ENCODE measurements around the gene TSPO2. TPM values are rescaled to one million over a fixed set of nuclear protein-coding genes. Genes with fewer than 3 reads are reported as not detected.

TSPO2 gene
- total and polyA plus RNA-seq, 2 of the 13 experiments (the other 11 are each of a cell fraction or from before 2014, with no cell fraction given): 0.55 TPM; not detected in 1

- TF ChIP-seq ZNF512 (CRISPR knock-in tag; IDR thresholded peaks at IDR 0.05): peak; percentile 45; the same call in 1 of the 2 replicates
- no peak for TF ChIP-seq ZNF30 (CRISPR knock-in tag; IDR thresholded peaks at IDR 0.05)
- TF ChIP-seq REST (IDR thresholded peaks at IDR 0.05; ENCODE audit: borderline replicate concordance in 1 of 2, low read depth in 1 of 2, low read length in 2 of 2): no peak
- no peak for TF ChIP-seq ZNF616 (CRISPR knock-in tag; IDR thresholded peaks at IDR 0.05; ENCODE audit: low read depth)
- no peak for TF ChIP-seq ZFYVE20 (CRISPR knock-in tag; IDR thresholded peaks at IDR 0.05; ENCODE audit: borderline replicate concordance, low read depth)
- TF ChIP-seq ZMYM2 (CRISPR knock-in tag; IDR thresholded peaks at IDR 0.05): no peak
- no peak for TF ChIP-seq HNF1A (IDR thresholded peaks at IDR 0.05; ENCODE audit: low read depth)
- no peak for TF ChIP-seq HNF1A (CRISPR knock-in tag; IDR thresholded peaks at IDR 0.05; ENCODE audit: borderline replicate concordance)
- peak; percentile 52; the same call in 1 of the 2 replicates for TF ChIP-seq ESRRA (CRISPR knock-in tag; IDR thresholded peaks at IDR 0.05; ENCODE audit: low read depth)
- no peak for TF ChIP-seq ZNF253 (CRISPR knock-in tag; IDR thresholded peaks at IDR 0.05; ENCODE audit: borderline replicate concordance)
- no peak for TF ChIP-seq ZNF777 (CRISPR knock-in tag; IDR thresholded peaks at IDR 0.05)
- no peak for TF ChIP-seq IRX3 (CRISPR knock-in tag; IDR thresholded peaks at IDR 0.05; ENCODE audit: borderline replicate concordance, low read depth)
- TF ChIP-seq MIER3 (CRISPR knock-in tag; IDR thresholded peaks at IDR 0.05; ENCODE audit: borderline replicate concordance): no peak
- TF ChIP-seq IRF1 (CRISPR knock-in tag; IDR thresholded peaks at IDR 0.05; ENCODE audit: low read depth): no peak
- TF ChIP-seq TCF7L2 (IDR thresholded peaks at IDR 0.05; ENCODE audit: low read depth, low read length): no peak
- TF ChIP-seq ZNF580 (CRISPR knock-in tag; IDR thresholded peaks at IDR 0.05; ENCODE audit: borderline replicate concordance, low read depth): peak; percentile 74; the same call in 1 of the 2 replicates
- TF ChIP-seq ZNF501 (CRISPR knock-in tag; IDR thresholded peaks at IDR 0.05): 0 out of 2 replicates have a peak, but pooled peaks have one; percentile 19
- no peak for TF ChIP-seq DBP (CRISPR knock-in tag; IDR thresholded peaks at IDR 0.05; ENCODE audit: not compliant biosample characterization)
Observed at GRCh38 chr6:40999569-40999968, 42.7 kb upstream of the TSPO2 start (continued).

All from HepG2 (cell line).